B cell (primary cell): Measurements from ENCODE around the gene NKX6-2. TPM values are rescaled to one million over a fixed set of nuclear protein-coding genes. Genes with fewer than 3 reads are reported as not detected.

Source experiments
- ATAC-seq: fragments of 200-7000 bp; cut with Tn5 transposase; one replicate; pipeline ENCODE4 v1.10.0; 2021; ENCODE audit warnings: low read depth, mild to moderate bottlenecking, moderate number of reproducible peaks, moderate library complexity
- CTCF ChIA-PET: fragments of 350-600 bp; sonication (Branson Sonifier 250); formaldehyde crosslinking; loops from one replicate; lab custom pipeline; 2021; ENCODE audit warnings: antibody characterized with exemption, inconsistent platforms; lab: Charles Lee
- POLR2A ChIA-PET: fragments of 350-600 bp; sonication (Branson Sonifier 250); formaldehyde crosslinking; loops from one replicate; lab custom pipeline; 2021; ENCODE audit warnings: antibody characterized with exemption; lab: Charles Lee
- DNase-seq: peaks from one replicate; pipeline ENCODE4 v3.0.0; 2013
- H2AFZ ChIP-seq: 2 replicates; pipeline ENCODE4 v1.6.1; 2012; ENCODE audit warnings: mild to moderate bottlenecking, low read depth, low read length; ENCODE audit not compliant: insufficient read depth, poor library complexity, severe bottlenecking
- H3K27ac ChIP-seq, 2 donors: 1 replicate in 1 of 2; 2 replicates in 1 of 2; pipeline ENCODE4 v1.5.1; 2012 to 2013; ENCODE audit warnings: low read length in 2 of 2, mild to moderate bottlenecking in 2 of 2, moderate library complexity in 1 of 2
- H3K27me3 ChIP-seq, 4 experiments: fragments of 200-600 bp in 1 of 4; sonication (generic) in 1 of 4; replicated peaks in 1 of 4; 1 replicate in 2 of 4; 2 replicates in 2 of 4; pipeline versions ENCODE4 v1.6.1 to v1.7.0; 2013 to 2016; ENCODE audit warnings: low read length in 3 of 4, mild to moderate bottlenecking in 2 of 4, mixed read lengths in 1 of 4, moderate library complexity in 1 of 4; ENCODE audit not compliant: insufficient read depth in 4 of 4, control insufficient read depth in 3 of 4; ENCODE audit errors: control extremely low read depth in 1 of 4
- H3K36me3 ChIP-seq, 2 experiments: replicated peaks in 1 of 2; 1 replicate in 1 of 2; 2 replicates in 1 of 2; pipeline versions ENCODE4 v1.6.1 to v1.7.1; 2013; ENCODE audit warnings: low read length in 1 of 2; ENCODE audit not compliant: insufficient read depth in 2 of 2, control insufficient read depth in 1 of 2; ENCODE audit errors: control extremely low read depth in 1 of 2, extremely low read depth in 1 of 2
- H3K4me1 ChIP-seq, 2 donors: fragments of 200-600 bp in 1 of 2; sonication (generic) in 1 of 2; 1 replicate in 1 of 2; 2 replicates in 1 of 2; pipeline versions ENCODE4 v1.5.1 to v1.6.1; 2013 to 2017; ENCODE audit warnings: low read length in 2 of 2; ENCODE audit not compliant: control insufficient read depth in 2 of 2, insufficient read depth in 2 of 2
- H3K4me2 ChIP-seq: replicated peaks from 2 replicates; pipeline ENCODE3; 2012; ENCODE audit warnings: mild to moderate bottlenecking, low read depth, low read length; ENCODE audit not compliant: poor library complexity, severe bottlenecking
- H3K4me3 ChIP-seq, 5 experiments: fragments of 200-600 bp in 1 of 5; sonication (generic) in 1 of 5; 1 replicate in 3 of 5; 2 replicates in 2 of 5; pipeline versions ENCODE4 v1.5.1 to v1.7.0; 2011 to 2016; ENCODE audit warnings: low read length in 4 of 5, mild to moderate bottlenecking in 4 of 5, low read depth in 2 of 5, control low read depth in 1 of 5, moderate library complexity in 1 of 5; ENCODE audit not compliant: insufficient read depth in 1 of 5; ENCODE audit errors: control extremely low read depth in 1 of 5, extremely low read depth in 1 of 5
- H3K79me2 ChIP-seq: fragments of 200-600 bp; sonication (generic); one replicate; pipeline ENCODE4 v1.6.0; 2016; ENCODE audit warnings: low read length; ENCODE audit not compliant: control insufficient read depth, insufficient read depth
- H3K9ac ChIP-seq: fragments of 200-600 bp; sonication (generic); 2 replicates; pipeline ENCODE4 v1.6.1; 2017; ENCODE audit warnings: mild to moderate bottlenecking, low read length, moderate library complexity
- H3K9me3 ChIP-seq, 3 donors: one replicate each; pipeline versions ENCODE4 v1.6.1 to v1.7.1; 2013; ENCODE audit warnings: low read length in 2 of 3; ENCODE audit not compliant: control insufficient read depth in 2 of 3, insufficient read depth in 1 of 3; ENCODE audit errors: control extremely low read depth in 1 of 3
- H4K20me1 ChIP-seq: 2 replicates; pipeline ENCODE4 v1.6.0; 2012; ENCODE audit warnings: mild to moderate bottlenecking, low read length; ENCODE audit not compliant: insufficient read depth, control insufficient read depth, poor library complexity, severe bottlenecking
- H3K27ac Mint-ChIP-seq: one replicate; pipeline ENCODE4 v1.8.0; 2021; ENCODE audit warnings: mixed read lengths
- H3K27me3 Mint-ChIP-seq: one replicate; pipeline ENCODE4 v1.8.0; 2021; ENCODE audit warnings: mixed read lengths
- H3K4me1 Mint-ChIP-seq: one replicate; pipeline ENCODE4 v1.8.0; 2021; ENCODE audit warnings: mixed read lengths
- H3K4me3 Mint-ChIP-seq: one replicate; pipeline ENCODE4 v1.8.0; 2021; ENCODE audit warnings: mixed read lengths
- H3K9me3 Mint-ChIP-seq: one replicate; pipeline ENCODE4 v1.8.0; 2022; ENCODE audit warnings: mixed read lengths; ENCODE audit not compliant: insufficient read depth
- CTCF ChIP-seq: fragments of 200-600 bp; IDR thresholded peaks from one replicate; pipeline ENCODE4 v1.8.0; 2022; ENCODE audit warnings: antibody characterized with exemption, mild to moderate bottlenecking
- EZH2 ChIP-seq: IDR thresholded peaks from 2 replicates; pipeline ENCODE4 v1.6.1; 2012; ENCODE audit warnings: borderline replicate concordance, low read depth, mild to moderate bottlenecking, moderate library complexity, low read length; ENCODE audit not compliant: insufficient read depth, poor library complexity, severe bottlenecking
- WGBS: methylation state at CpG from one replicate; pipeline ENCODE4 v1.1.5; 2013; ENCODE audit warnings: missing lambda C conversion rate; ENCODE audit not compliant: insufficient coverage; 5-methylcytosine and 5-hydroxymethylcytosine counted together
- intact Hi-C: fragments of 100-400 bp; cut with micrococcal nuclease; formaldehyde crosslinking; loops from one replicate; pipeline ENCODE4 v1.10.0; 2022
- polyA plus RNA-seq: library from polyadenylated mRNA; depleted of rRNA; stranded (reverse); fragments of >200 nt; gene quantifications from 2 replicates; pipeline ENCODE4 v1.2.3, GENCODE V29; 2012
- total RNA-seq, 2 donors: library from RNA; stranded (reverse); fragments of 120-200 nt in 1 of 2; gene quantifications; 1 replicate in 1 of 2; 2 replicates in 1 of 2; pipeline versions ENCODE4 v1.2.3 to v1.2.4, GENCODE V29; 2013 to 2022

NKX6-2 gene
- total and polyA plus RNA-seq, 2 donors (not counting 1 experiment from before 2014, with no cell fraction given) = not detected

- Histone ChIP-seq H3K79me2 (no peaks in the 10 kb centered on the region), H4K20me1 (no peaks in the 10 kb centered on the region), H3K27me3 (no peaks in the 10 kb centered on the region), H3K27ac (no peak overlapping the region), H3K9ac (no peak overlapping the region), H3K4me3 (no peak overlapping the region), H3K4me2 (no peak overlapping the region), H2AFZ (no peak overlapping the region), H3K36me3 (no peaks in the 10 kb centered on the region), H3K4me1 (no peaks in the 10 kb centered on the region), H3K9me3 (peaks cover 0 to under 1% (median 0%) of the 10 kb centered on the region in 3 donors)
- H3K27ac Mint-ChIP-seq = no peak overlapping the region
- intact Hi-C loops = no loop called here
- H3K4me3 Mint-ChIP-seq = no peak overlapping the region
- H3K4me1 Mint-ChIP-seq = no peaks in the 10 kb centered on the region
- ChIA-PET POLR2A (no interaction called here), CTCF (no interaction called here)
- H3K27me3 Mint-ChIP-seq = peaks cover 3% of the 10 kb centered on the region
- DNase-seq = no peak
- no peak for ATAC-seq
- no peak for TF ChIP-seq EZH2
- no peak for TF ChIP-seq CTCF
- WGBS = 73% methylated on average over 31 of the region's 42 CpGs
- no peaks in the 10 kb centered on the region for H3K9me3 Mint-ChIP-seq
Measured at GRCh38 chr10:132808383-132809231, 22.7 kb upstream of the NKX6-2 start.

GRCh38 chr10:132807621-132808049, 21.7 kb upstream of the NKX6-2 start:
- DNase-seq (no peak), ATAC-seq (no peak)
- H3K4me1 ChIP-seq = no peaks in the 10 kb centered on the region
- ChIA-PET CTCF (no interaction called here), POLR2A (no interaction called here)
- no peak overlapping the region for H2AFZ ChIP-seq
- 94% methylated on average over 26 of the region's 27 CpGs for WGBS
- H3K9me3 ChIP-seq = no peaks in the 10 kb centered on the region
- Mint-ChIP-seq H3K27me3 (peaks cover 6% of the 10 kb centered on the region), H3K27ac (no peak overlapping the region), H3K9me3 (no peaks in the 10 kb centered on the region), H3K4me3 (no peak overlapping the region), H3K4me1 (no peaks in the 10 kb centered on the region)
- H3K4me2 ChIP-seq = no peak overlapping the region
- H3K27me3 ChIP-seq = no peaks in the 10 kb centered on the region
- no peaks in the 10 kb centered on the region for H3K36me3 ChIP-seq
- H3K27ac ChIP-seq = no peak overlapping the region
- intact Hi-C loops = no loop called here
- no peak overlapping the region for H3K9ac ChIP-seq
- no peaks in the 10 kb centered on the region for H4K20me1 ChIP-seq
- no peak overlapping the region for H3K4me3 ChIP-seq
- no peak for TF ChIP-seq CTCF
- TF ChIP-seq EZH2 = no peak
- H3K79me2 ChIP-seq = no peaks in the 10 kb centered on the region
